D341Med (cell line): Measurements from ENCODE around the gene QRICH2.
"Not testable (repeated sequence)": the region's sequence is repeated elsewhere in the genome, so short reads cannot be mapped to it uniquely, and the experiment has no call there.

Experiments used
- DNase-seq: peaks from one replicate; pipeline ENCODE4 v3.0.0; 2012; ENCODE audit warnings: low spot score

The QRICH2 gene

DNA sequence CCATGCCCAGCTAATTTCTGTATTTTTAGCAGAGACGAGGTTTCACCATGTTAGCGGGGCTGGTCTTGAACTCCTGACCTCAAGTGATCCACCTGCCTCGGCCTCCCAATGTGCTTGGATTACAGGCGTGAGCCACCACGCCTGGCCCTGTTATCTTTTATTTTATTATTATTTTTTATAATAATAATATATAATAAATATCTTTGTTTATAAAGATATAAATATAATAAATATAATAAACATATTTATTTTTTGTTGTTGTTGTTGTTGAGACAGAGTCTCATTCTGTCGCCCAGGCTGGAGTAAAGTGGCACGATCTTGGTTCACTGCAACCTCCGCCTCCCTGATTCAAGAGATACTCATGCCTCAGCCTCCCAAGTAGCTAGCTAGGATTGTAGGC, 60.8 kb downstream of the QRICH2 start:
- no peak for DNase-seq

- DNase-seq: no peak
Measured at GRCh38 chr17:76246080-76247066, 61.7 kb downstream of the QRICH2 start.

- DNase-seq: not testable (repeated sequence)
Measured at GRCh38 chr17:76244721-76245120, 63.4 kb downstream of the QRICH2 start.

- no peak for DNase-seq
Measured at GRCh38 chr17:76243826-76244679, 64.0 kb downstream of the QRICH2 start.

DNA sequence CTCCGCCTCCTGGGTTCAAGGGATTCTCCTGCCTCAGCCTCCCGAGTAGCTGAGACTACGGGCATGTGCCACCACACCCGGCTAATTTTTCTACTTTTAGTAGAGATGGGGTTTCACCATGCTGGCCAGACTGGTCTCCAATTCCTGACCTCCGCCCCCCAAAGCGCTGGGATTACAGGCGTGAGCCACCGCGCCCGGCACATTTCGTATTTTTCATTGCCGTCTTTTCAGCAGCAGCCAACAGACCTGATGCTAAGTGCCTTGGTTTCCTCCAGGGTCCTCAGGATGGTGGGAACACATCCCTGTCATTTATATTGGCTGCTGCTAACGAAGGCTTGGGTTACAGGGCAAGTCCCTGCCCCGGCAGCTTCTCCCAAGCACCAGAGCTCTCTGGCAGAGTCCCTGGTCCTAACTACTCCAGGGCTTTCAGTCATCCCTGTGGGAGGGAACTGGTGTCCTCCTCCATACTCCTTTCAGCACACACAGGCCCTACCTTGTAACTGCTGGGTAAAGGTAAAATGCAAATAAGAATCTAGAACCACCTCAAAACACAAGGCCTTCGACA, 66.3 kb downstream of the QRICH2 start:
- no peak for DNase-seq

DNA sequence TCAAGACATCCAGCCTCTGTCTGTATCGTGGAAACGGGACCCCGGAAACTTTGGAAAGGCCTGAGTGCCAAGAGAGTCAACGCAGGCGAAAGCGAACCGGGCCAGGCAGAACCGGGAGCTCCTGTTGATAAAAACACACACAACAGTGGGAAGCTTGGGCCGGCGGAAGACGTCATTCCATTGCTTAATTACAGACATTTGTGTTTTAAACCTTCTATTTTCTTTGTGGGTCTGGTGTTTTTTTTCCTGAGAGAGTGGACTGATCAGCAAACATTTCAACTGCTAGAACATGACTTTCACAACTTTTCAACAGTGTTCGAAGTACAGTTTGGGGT, 66.9 kb downstream of the QRICH2 start:
- no peak for DNase-seq

DNA sequence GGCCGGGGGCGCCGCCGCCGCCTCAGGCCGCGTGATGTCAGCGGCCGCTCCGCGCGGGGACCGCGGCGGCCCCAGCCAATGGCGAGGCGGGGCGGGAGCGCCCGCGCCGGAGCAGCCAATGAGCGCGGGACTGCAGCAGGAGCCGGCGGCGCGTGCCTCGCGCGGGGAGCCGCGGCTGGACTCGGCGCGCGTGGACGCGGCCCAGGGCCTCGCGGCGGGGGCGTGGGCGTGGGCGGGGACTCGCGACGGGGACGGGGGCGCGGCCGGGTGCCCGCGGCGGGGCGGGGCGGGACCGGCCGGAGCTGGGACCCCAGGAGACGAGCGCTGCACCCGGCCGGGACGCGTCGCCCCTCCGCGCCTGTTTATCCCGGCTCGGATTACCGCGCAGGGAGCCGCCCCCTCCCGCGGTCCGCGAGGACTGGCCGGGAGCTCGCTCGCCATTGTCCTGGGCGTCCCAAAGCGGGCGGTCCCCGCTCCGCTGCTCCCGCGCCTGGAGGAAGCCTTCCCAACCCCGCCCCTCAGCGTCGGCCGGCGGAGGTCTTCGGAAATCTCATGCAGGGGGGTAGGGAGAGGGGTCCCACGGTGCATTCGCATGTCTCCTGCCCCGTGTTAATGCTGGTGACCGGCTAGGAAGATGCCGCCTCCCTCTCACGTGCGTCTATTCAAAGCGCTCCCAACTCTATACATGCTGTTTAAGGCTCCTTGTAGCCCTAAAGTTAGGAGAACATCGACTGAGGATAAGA, 67.4 kb downstream of the QRICH2 start, which contains the start of gene RNF157:
RNF157 (minus strand) TSS at position 33 of the 743 bp plus-strand sequence. CDS start 253 bp downstream, outside the sequence.
- peak; percentile 100 for DNase-seq

- peak; percentile 67 for DNase-seq
Measured at GRCh38 chr17:76239538-76240274, 68.4 kb downstream of the QRICH2 start.

DNA sequence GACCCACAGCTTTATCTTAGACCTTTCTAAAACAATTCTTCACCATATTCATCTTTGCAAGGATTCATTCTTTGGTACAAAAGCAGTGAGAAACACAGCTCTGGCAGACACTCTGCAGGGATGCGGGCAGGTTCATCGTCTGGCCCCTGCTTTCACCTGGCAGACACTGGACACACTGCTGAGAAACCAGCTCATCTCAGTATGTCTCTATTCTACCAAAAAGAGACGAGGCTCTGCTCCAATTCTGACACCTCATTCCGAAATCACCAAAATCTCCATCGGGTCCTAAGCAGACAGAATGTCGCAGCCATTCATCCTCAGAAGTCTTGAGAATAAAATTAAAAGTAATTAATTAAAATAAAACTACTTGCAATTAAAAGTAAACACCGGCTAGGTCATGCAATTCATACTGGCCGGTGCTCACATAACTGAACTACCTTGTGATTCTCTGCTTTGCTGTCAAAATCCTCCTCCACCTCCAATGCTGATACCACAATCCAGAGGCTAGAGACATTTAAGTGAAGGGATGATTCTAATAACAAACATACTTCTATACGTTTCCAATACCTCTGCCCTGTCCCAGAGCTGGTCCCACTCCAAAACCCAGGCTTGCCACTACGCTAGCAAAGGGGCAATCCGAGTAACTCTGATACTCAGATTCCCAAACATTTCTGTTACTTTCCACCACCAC, 69.1 kb downstream of the QRICH2 start:
- no peak for DNase-seq

- no peak for DNase-seq
Measured at GRCh38 chr17:76237859-76238313, 70.2 kb downstream of the QRICH2 start.

DNA sequence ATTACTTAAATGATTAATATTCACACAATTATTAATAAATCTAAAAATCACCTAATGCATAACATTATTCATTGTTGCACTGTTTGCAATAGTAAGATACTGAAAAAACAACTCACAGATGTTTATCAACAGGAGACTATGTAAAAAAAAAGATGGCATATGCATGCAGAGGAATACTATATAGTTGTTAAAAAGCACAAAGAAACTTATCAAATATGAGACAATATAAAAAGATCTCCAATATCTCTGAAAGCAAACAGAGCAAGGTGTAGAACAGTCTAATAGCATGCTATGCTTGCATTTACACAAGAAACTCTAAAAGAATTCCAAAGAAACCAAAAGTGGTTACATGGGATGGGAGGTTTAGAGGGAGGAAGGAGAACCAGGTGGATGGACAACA, 71.5 kb downstream of the QRICH2 start:
- no peak for DNase-seq

DNA sequence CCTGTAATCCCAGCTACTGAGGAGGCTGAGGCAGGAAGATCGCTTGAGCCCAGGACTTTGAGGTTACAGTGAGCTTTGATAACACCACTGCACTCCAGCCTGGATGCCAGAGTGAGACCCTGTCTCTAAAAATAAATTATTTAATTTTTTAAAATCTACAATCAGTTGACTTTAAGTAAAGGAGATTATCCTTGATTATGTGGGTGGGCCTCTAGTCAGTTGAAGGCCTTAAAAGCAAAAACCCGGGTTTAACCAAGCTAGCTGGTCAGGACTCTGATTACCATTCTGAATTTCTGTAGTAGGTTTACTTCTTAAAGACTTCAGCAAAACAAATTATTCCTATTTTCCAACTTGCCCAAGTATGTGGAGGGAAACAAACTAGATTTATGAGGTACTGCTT, 72.2 kb downstream of the QRICH2 start:
- no peak for DNase-seq

GRCh38 chr17:76234354-76234679, 73.8 kb downstream of the QRICH2 start:
- no peak for DNase-seq

- DNase-seq: no peak
Measured at GRCh38 chr17:76233588-76234353, 74.3 kb downstream of the QRICH2 start.

- DNase-seq: no peak
Measured at GRCh38 chr17:76232342-76232741, 75.7 kb downstream of the QRICH2 start.

DNA sequence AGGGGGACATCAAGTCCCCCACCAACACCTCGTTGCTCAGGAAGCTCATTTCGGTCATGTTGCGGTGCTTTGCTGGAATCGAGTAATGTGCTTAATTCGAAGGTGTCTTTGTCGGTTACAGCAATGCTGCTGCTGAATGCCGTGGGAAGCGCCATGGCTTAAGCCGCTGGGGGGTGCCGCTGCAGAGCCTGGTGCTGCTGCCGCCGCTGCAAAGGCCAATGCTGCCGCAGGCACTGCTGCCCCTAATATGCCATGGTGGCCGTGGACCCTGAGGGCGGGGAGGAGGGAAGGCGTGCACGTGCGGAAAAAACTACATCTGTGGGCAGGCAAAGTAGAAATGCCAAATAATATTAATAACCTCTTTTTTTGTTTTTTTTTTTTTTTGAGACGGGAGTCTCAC, 81.3 kb downstream of the QRICH2 start:
- not testable (repeated sequence) for DNase-seq

DNA sequence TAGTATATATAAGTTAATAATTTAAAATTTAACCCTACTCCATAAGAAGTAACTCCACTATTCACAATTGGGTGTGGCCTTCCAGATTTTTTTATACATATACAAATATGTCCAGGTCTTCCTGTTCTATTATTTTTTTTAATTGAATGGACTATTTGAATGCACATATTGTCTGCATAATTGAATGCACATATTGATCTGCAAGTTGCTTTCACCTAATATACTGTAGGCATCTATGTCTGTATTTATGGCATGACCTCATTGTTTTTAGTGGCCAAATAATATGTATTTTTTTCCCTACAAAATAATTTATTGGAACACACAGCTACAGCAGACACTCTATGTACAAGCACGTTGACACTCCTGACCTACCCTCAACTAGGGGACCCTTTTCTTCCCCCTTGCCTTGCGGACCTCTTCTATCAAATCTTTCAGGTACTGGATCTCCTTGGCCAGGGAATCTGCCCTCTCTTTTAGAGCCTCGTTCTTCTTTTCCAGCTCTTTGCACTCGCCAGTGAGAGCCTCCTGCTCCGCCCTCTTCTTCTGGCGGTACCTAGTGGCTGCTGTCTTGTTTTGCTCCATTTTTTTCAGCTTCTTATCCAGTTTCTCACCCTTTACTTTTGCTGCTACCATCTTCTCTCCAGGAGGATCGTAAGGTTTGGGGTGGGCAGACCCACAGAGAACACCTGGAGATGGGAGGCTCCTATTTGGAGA, 82.5 kb downstream of the QRICH2 start:
- not testable (repeated sequence) for DNase-seq
